Right lobe of liver (tissue), 4 donors: ENCODE results near the gene VDAC1.

Experiments used
- POLR2A ChIP-seq: fragments of 450-650 bp; IDR thresholded peaks from one replicate; pipeline ENCODE4 v1.6.1; 2017; ENCODE audit warnings: antibody characterized with exemption, mild to moderate bottlenecking
- TF ChIP-seq, protein P1 (sequence below), 4 donors: fragments of 200-600 bp in 3 of 4; fragments of 450-650 bp in 1 of 4; IDR thresholded peaks; one replicate each; pipeline versions ENCODE4 v1.5.1 to v1.8.0; 2016 to 2022; ENCODE audit warnings: antibody characterized with exemption in 4 of 4, mild to moderate bottlenecking in 2 of 4
- donor health status: DM: no; HTN: no; CAD: no.
- donor health status: DM: no; HTN: no; CAD: no.
- donor health status: DM: no; HTN: yes; CAD: no.

DNA sequence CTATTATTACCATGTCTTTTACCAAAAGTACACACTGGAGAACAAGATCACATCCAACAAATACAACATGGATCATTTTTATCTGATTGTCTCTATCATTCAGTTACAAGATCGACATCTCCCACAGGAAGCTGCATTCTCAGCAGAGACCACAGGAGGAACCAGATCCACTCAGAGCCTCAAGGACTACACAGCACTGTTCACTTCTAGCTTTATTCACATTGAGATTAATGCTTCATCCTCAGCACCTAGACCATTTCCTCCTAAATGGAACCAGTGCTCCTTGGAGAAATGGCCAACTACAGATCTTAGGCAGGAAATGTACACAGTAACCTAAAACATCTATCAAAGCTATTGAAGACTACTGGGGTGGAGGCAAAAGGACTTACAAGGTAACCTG is 23.1 kb downstream of the VDAC1 start:
- TF ChIP-seq POLR2A: no peak
- TF ChIP-seq, protein P1, sequence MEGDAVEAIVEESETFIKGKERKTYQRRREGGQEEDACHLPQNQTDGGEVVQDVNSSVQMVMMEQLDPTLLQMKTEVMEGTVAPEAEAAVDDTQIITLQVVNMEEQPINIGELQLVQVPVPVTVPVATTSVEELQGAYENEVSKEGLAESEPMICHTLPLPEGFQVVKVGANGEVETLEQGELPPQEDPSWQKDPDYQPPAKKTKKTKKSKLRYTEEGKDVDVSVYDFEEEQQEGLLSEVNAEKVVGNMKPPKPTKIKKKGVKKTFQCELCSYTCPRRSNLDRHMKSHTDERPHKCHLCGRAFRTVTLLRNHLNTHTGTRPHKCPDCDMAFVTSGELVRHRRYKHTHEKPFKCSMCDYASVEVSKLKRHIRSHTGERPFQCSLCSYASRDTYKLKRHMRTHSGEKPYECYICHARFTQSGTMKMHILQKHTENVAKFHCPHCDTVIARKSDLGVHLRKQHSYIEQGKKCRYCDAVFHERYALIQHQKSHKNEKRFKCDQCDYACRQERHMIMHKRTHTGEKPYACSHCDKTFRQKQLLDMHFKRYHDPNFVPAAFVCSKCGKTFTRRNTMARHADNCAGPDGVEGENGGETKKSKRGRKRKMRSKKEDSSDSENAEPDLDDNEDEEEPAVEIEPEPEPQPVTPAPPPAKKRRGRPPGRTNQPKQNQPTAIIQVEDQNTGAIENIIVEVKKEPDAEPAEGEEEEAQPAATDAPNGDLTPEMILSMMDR (IDR thresholded peaks at IDR 0.05): no peak
